ENCODE measurements around the gene KRTAP5-6.

The KRTAP5-6 gene

GRCh38 chr11:1730059-1730629 is 33.1 kb downstream of the KRTAP5-6 start:
- ATAC-seq (replicated peaks; ENCODE audit: extremely low read depth, poor library complexity, severe bottlenecking) (no peak), DNase-seq (ENCODE audit: low spot score in 2 of 2) (no peak)
- H3K4me3 Mint-ChIP-seq = no peak overlapping the region
- H3K27ac Mint-ChIP-seq (ENCODE audit: low read depth) = no peak overlapping the region
- H3K9me3 Mint-ChIP-seq = no peaks in the 10 kb centered on the region
- peaks cover 39% of the 10 kb centered on the region for H3K27me3 Mint-ChIP-seq
- peaks cover 2% of the 10 kb centered on the region for H3K36me3 Mint-ChIP-seq (ENCODE audit: insufficient read depth)
- peaks cover 30% of the 10 kb centered on the region for H3K4me1 Mint-ChIP-seq

DNA sequence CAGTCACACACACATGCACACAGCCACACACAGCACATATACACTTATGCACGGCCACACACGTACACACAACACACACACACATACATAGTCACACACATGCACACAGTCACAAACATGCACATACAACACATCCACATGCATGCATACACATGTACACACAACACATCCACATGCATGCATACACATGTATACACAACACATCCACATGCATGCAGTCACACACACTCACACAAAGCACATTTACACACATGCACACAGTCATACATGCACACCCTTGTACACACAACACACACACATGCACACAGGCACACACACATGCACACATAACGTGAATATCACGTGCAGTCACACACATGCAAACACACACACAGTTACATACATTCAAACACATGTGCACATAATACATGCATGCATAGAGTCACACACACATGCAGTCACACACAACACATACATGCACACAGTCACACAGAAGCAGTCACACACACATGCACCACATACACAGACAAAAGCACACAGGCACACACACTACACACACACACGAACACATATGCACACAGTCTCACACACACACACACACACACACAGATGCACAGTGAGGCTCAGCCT is 34.6 kb downstream of the KRTAP5-6 start:
- ATAC-seq (replicated peaks; ENCODE audit: extremely low read depth, poor library complexity, severe bottlenecking) (no peak), DNase-seq (ENCODE audit: low spot score in 2 of 2) (no peak)
- H3K4me1 Mint-ChIP-seq = peaks cover 30% of the 10 kb centered on the region
- H3K27ac Mint-ChIP-seq (ENCODE audit: low read depth) = no peak overlapping the region
- peaks cover 7% of the 10 kb centered on the region for H3K9me3 Mint-ChIP-seq
- peaks cover 40% of the 10 kb centered on the region for H3K27me3 Mint-ChIP-seq
- no peak overlapping the region for H3K4me3 Mint-ChIP-seq
- peaks cover 2% of the 10 kb centered on the region for H3K36me3 Mint-ChIP-seq (ENCODE audit: insufficient read depth)

DNA sequence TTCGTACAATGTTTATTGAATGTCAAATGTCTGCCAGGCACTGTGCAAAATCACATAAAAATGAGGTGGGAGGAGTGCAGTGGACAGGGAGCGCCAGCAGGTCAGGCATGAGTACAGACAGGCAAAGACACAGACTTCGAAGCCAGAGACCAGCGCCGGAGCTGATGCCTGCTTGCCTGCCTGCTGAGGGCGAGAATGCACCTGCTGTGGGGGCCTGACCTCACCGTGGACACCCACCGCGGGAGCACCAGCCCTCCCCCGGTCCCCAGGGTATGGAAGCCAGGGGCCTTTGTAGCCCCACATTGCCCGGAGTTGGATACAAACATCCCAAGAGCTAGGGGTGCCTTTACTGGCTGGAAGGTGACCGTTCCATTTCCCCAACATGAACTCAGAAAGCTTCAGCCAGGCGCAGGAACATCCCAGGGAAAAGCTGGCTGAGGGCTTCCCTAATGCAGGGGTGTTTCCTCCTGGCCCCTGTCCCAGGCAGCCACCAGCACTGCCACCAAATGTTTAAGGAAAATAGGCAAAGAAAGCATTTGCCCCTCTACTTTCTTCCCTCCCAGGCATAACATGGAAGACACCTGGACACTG is 35.5 kb downstream of the KRTAP5-6 start:
- Mint-ChIP-seq H3K27me3 (peaks cover 36% of the 10 kb centered on the region), H3K4me3 (no peak overlapping the region), H3K36me3 (ENCODE audit: insufficient read depth) (peaks cover 2% of the 10 kb centered on the region), H3K9me3 (peaks cover 11% of the 10 kb centered on the region), H3K4me1 (peaks cover 29% of the 10 kb centered on the region), H3K27ac (ENCODE audit: low read depth) (no peak overlapping the region)
- no peak for DNase-seq (ENCODE audit: low spot score in 2 of 2)
- no peak for ATAC-seq (replicated peaks; ENCODE audit: extremely low read depth, poor library complexity, severe bottlenecking)

GRCh38 chr11:1733009-1733715 is 36.2 kb downstream of the KRTAP5-6 start:
- Mint-ChIP-seq H3K4me3 (no peak overlapping the region), H3K4me1 (peaks cover 23% of the 10 kb centered on the region), H3K27me3 (peaks cover 30% of the 10 kb centered on the region), H3K36me3 (ENCODE audit: insufficient read depth) (peaks cover 2% of the 10 kb centered on the region), H3K9me3 (peaks cover 11% of the 10 kb centered on the region), H3K27ac (ENCODE audit: low read depth) (no peak overlapping the region)
- DNase-seq (ENCODE audit: low spot score in 2 of 2) (no peak), ATAC-seq (replicated peaks; ENCODE audit: extremely low read depth, poor library complexity, severe bottlenecking) (no peak)

- Mint-ChIP-seq H3K9me3 (peaks cover 11% of the 10 kb centered on the region), H3K4me3 (no peak overlapping the region), H3K27me3 (peaks cover 22% of the 10 kb centered on the region), H3K4me1 (peaks cover 14% of the 10 kb centered on the region), H3K27ac (ENCODE audit: low read depth) (no peak overlapping the region), H3K36me3 (ENCODE audit: insufficient read depth) (peaks cover 2% of the 10 kb centered on the region)
- no peak for DNase-seq (ENCODE audit: low spot score in 2 of 2)
- ATAC-seq (replicated peaks; ENCODE audit: extremely low read depth, poor library complexity, severe bottlenecking) = no peak
These were observed 37.0 kb downstream of the KRTAP5-6 start for GRCh38 chr11:1733716-1734640.

- Mint-ChIP-seq H3K9me3 (peaks cover 11% of the 10 kb centered on the region), H3K4me3 (no peak overlapping the region), H3K36me3 (ENCODE audit: insufficient read depth) (peaks cover 2% of the 10 kb centered on the region), H3K4me1 (peaks cover 12% of the 10 kb centered on the region), H3K27me3 (peaks cover 18% of the 10 kb centered on the region), H3K27ac (ENCODE audit: low read depth) (no peak overlapping the region)
- ATAC-seq (replicated peaks; ENCODE audit: extremely low read depth, poor library complexity, severe bottlenecking) (no peak), DNase-seq (ENCODE audit: low spot score in 2 of 2) (no peak)
These were observed 37.7 kb downstream of the KRTAP5-6 start for GRCh38 chr11:1734641-1735081.

- Mint-ChIP-seq H3K27ac (ENCODE audit: low read depth) (no peak overlapping the region), H3K36me3 (ENCODE audit: insufficient read depth) (peaks cover 2% of the 10 kb centered on the region), H3K4me1 (peaks cover 12% of the 10 kb centered on the region), H3K27me3 (peaks cover 18% of the 10 kb centered on the region), H3K9me3 (peaks cover 11% of the 10 kb centered on the region), H3K4me3 (no peak overlapping the region)
- no peak for ATAC-seq (replicated peaks; ENCODE audit: extremely low read depth, poor library complexity, severe bottlenecking)
- no peak for DNase-seq (ENCODE audit: low spot score in 2 of 2)
These were observed 38.3 kb downstream of the KRTAP5-6 start for GRCh38 chr11:1735271-1735670.

- Mint-ChIP-seq H3K27me3 (peaks cover 18% of the 10 kb centered on the region), H3K4me3 (no peak overlapping the region), H3K9me3 (peaks cover 11% of the 10 kb centered on the region), H3K36me3 (ENCODE audit: insufficient read depth) (peaks cover 2% of the 10 kb centered on the region), H3K4me1 (peaks cover 12% of the 10 kb centered on the region), H3K27ac (ENCODE audit: low read depth) (no peak overlapping the region)
- DNase-seq (ENCODE audit: low spot score in 2 of 2) = no peak
- ATAC-seq (replicated peaks; ENCODE audit: extremely low read depth, poor library complexity, severe bottlenecking) = no peak
These were observed 39.5 kb downstream of the KRTAP5-6 start for GRCh38 chr11:1736447-1736992.

- peaks cover 18% of the 10 kb centered on the region for H3K27me3 Mint-ChIP-seq
- no peak for DNase-seq (ENCODE audit: low spot score in 2 of 2)
- no peak for ATAC-seq (replicated peaks; ENCODE audit: extremely low read depth, poor library complexity, severe bottlenecking)
These were observed 40.2 kb downstream of the KRTAP5-6 start for GRCh38 chr11:1737080-1737757.

GRCh38 chr11:1738380-1738779 is 41.4 kb downstream of the KRTAP5-6 start:
- peaks cover 17% of the 10 kb centered on the region for H3K27me3 Mint-ChIP-seq
- H3K4me3 Mint-ChIP-seq = no peak overlapping the region
- peaks cover 11% of the 10 kb centered on the region for H3K4me1 Mint-ChIP-seq
- peaks cover under 1% of the 10 kb centered on the region for H3K36me3 Mint-ChIP-seq (ENCODE audit: insufficient read depth)
- no peak for DNase-seq (ENCODE audit: low spot score in 2 of 2)
- ATAC-seq (replicated peaks; ENCODE audit: extremely low read depth, poor library complexity, severe bottlenecking) = no peak
- H3K9me3 Mint-ChIP-seq = peaks cover 11% of the 10 kb centered on the region
- H3K27ac Mint-ChIP-seq (ENCODE audit: low read depth) = no peak overlapping the region

More at GRCh38 chr11:1737080-1737757, 40.2 kb downstream of the KRTAP5-6 start:
- Mint-ChIP-seq H3K4me3 (no peak overlapping the region), H3K27ac (ENCODE audit: low read depth) (no peak overlapping the region), H3K4me1 (peaks cover 12% of the 10 kb centered on the region), H3K36me3 (ENCODE audit: insufficient read depth) (peaks cover 2% of the 10 kb centered on the region), H3K9me3 (peaks cover 11% of the 10 kb centered on the region)

- Mint-ChIP-seq H3K27ac (ENCODE audit: low read depth) (no peak overlapping the region), H3K36me3 (ENCODE audit: insufficient read depth) (no peaks in the 10 kb centered on the region), H3K27me3 (peaks cover 8% of the 10 kb centered on the region), H3K9me3 (peaks cover 11% of the 10 kb centered on the region), H3K4me1 (no peaks in the 10 kb centered on the region), H3K4me3 (no peak overlapping the region)
- DNase-seq (ENCODE audit: low spot score in 2 of 2) (no peak), ATAC-seq (replicated peaks; ENCODE audit: extremely low read depth, poor library complexity, severe bottlenecking) (no peak)
These were observed 42.6 kb downstream of the KRTAP5-6 start for GRCh38 chr11:1739576-1739975.

All from central memory CD8-positive, alpha-beta T cell (primary cell).